Upper lobe of left lung (tissue), 4 donors: ENCODE measurements around the gene NDUFB7.

Experiments used
- EP300 ChIP-seq, 4 donors: sonication (generic); formaldehyde crosslinking; IDR thresholded peaks; one replicate each; pipeline ENCODE4 v1.5.1; 2017; ENCODE audit warnings: antibody characterized with exemption in 4 of 4, control low read depth in 2 of 4
- POLR2A ChIP-seq, 4 donors: fragments of 450-650 bp; IDR thresholded peaks; one replicate each; pipeline ENCODE4 v1.5.1; 2016 to 2017; ENCODE audit warnings: antibody characterized with exemption in 4 of 4, mild to moderate bottlenecking in 2 of 4
- POLR2AphosphoS5 ChIP-seq, 2 donors: sonication (generic); formaldehyde crosslinking; IDR thresholded peaks; one replicate each; pipeline ENCODE4 v1.5.1; 2017; ENCODE audit warnings: antibody characterized with exemption in 2 of 2
- TF ChIP-seq, protein P1 (sequence below), 6 experiments: fragments of 450-650 bp in 4 of 6; fragments of 200-600 bp in 2 of 6; sonication (generic) in 2 of 6; IDR thresholded peaks; one replicate each; pipeline ENCODE4 v1.5.1; 2016 to 2019; ENCODE audit warnings: antibody characterized with exemption in 6 of 6

DNA sequence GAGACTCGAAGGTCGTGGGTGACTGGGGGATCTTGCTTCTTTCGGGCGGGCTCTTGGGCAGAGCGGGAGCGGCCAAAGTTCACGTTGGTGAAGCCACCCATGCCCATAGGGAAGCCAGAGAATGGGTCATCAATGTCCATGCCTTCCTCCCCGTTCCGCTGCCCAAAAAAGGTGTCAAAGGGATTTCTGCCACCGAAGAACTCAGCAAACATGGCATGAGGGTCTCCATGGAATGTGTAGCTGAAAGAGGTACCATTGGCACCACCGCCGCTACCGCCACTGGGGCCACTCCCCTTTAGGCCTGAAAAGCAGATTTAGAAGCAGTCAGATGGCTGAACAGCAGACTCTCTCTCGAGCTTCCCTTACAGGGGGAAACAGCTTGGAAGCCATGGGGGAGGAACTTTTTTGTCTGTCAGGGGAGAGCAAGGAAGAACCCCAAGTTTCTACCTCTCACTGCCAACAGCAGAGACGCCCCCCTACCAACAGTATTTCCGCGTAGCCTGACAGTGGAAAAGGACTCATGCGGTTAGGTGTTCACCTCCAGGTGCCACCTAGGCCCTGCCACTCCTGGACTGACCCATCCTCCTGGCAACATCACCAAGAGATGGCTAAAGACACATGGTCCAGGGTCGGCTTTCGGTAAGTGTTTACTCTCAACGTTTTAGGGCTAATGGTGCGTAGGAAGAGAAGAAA is 55.0 kb downstream of the NDUFB7 start:
- TF ChIP-seq POLR2A (IDR thresholded peaks at IDR 0.05) (no peak), POLR2AphosphoS5 (IDR thresholded peaks at IDR 0.05) (no peak), EP300 (IDR thresholded peaks at IDR 0.05) (no peak)
- TF ChIP-seq, protein P1, sequence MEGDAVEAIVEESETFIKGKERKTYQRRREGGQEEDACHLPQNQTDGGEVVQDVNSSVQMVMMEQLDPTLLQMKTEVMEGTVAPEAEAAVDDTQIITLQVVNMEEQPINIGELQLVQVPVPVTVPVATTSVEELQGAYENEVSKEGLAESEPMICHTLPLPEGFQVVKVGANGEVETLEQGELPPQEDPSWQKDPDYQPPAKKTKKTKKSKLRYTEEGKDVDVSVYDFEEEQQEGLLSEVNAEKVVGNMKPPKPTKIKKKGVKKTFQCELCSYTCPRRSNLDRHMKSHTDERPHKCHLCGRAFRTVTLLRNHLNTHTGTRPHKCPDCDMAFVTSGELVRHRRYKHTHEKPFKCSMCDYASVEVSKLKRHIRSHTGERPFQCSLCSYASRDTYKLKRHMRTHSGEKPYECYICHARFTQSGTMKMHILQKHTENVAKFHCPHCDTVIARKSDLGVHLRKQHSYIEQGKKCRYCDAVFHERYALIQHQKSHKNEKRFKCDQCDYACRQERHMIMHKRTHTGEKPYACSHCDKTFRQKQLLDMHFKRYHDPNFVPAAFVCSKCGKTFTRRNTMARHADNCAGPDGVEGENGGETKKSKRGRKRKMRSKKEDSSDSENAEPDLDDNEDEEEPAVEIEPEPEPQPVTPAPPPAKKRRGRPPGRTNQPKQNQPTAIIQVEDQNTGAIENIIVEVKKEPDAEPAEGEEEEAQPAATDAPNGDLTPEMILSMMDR (IDR thresholded peaks at IDR 0.05): no peak
